ENCODE data around the gene FASN. TPM values are rescaled to one million over a fixed set of nuclear protein-coding genes. Genes with fewer than 3 reads are reported as not detected.

The FASN gene
- polyA plus RNA-seq, 3 donors, result 464 to 3,885 (median 885) TPM

- 90 to 91% (median 91%) methylated on average over 35 to 38 of the region's 38 CpGs for WGBS, 3 donors
- no peak overlapping the region for H3K27ac ChIP-seq (ENCODE audit: low read depth, low read length)
Measured at GRCh38 chr17:82054351-82055022, 43.5 kb downstream of the FASN start.

- 92 to 94% (median 93%) methylated on average over 28 of the region's 28 CpGs for WGBS, 3 donors
- H3K27ac ChIP-seq (ENCODE audit: low read depth, low read length), result no peak overlapping the region
Measured at GRCh38 chr17:82053556-82054263, 44.3 kb downstream of the FASN start.

GRCh38 chr17:82053130-82053529 lies 44.9 kb downstream of the FASN start:
- no peak overlapping the region for H3K27ac ChIP-seq (ENCODE audit: low read depth, low read length)
- 83 to 91% (median 90%) methylated on average over 19 of the region's 19 CpGs for WGBS, 3 donors

GRCh38 chr17:82052638-82053059 lies 45.4 kb downstream of the FASN start:
- no peak overlapping the region for H3K27ac ChIP-seq (ENCODE audit: low read depth, low read length)
- 14 to 30% (median 28%) methylated on average over 19 of the region's 19 CpGs for WGBS, 3 donors

GRCh38 chr17:82051776-82052637 lies 46.0 kb downstream of the FASN start, which contains the start of the genes GPS1 and RFNG:
Gene GPS1, plus strand, starts transcription at chr17:82051898. Its CDS starts 34 bp downstream, at chr17:82051932.
Gene RFNG, minus strand, starts transcription at chr17:82051811. Its CDS starts 45 bp downstream, at chr17:82051766.
- WGBS, 3 donors, result 0 to 1% (median 1%) methylated on average over 56 to 93 of the region's 94 CpGs
- H3K27ac ChIP-seq (ENCODE audit: low read depth, low read length), result no peak within 1 kb of the TSS

GRCh38 chr17:82050761-82051641 lies 47.0 kb downstream of the FASN start:
- H3K27ac ChIP-seq (ENCODE audit: low read depth, low read length), result no peak overlapping the region
- WGBS, 3 donors, result 15 to 22% (median 15%) methylated on average over 42 to 79 of the region's 79 CpGs

GRCh38 chr17:82050152-82050760 lies 47.8 kb downstream of the FASN start:
- no peak overlapping the region for H3K27ac ChIP-seq (ENCODE audit: low read depth, low read length)
- 81 to 91% (median 87%) methylated on average over 28 of the region's 28 CpGs for WGBS, 3 donors

GRCh38 chr17:82049521-82049971 lies 48.5 kb downstream of the FASN start:
- H3K27ac ChIP-seq (ENCODE audit: low read depth, low read length), result no peak overlapping the region
- 93 to 95% (median 95%) methylated on average over 13 to 16 of the region's 16 CpGs for WGBS, 3 donors

GRCh38 chr17:82049106-82049505 lies 48.9 kb downstream of the FASN start:
- 87 to 95% (median 90%) methylated on average over 7 to 8 of the region's 8 CpGs for WGBS, 3 donors
- no peak overlapping the region for H3K27ac ChIP-seq (ENCODE audit: low read depth, low read length)

- WGBS, 3 donors, result 89 to 96% (median 91%) methylated on average over 15 to 20 of the region's 20 CpGs
Measured at GRCh38 chr17:82048571-82048971, 49.5 kb downstream of the FASN start.

GRCh38 chr17:82047914-82048570 lies 50.0 kb downstream of the FASN start:
- no peak overlapping the region for H3K27ac ChIP-seq (ENCODE audit: low read depth, low read length)
- WGBS, 3 donors, result 87 to 91% (median 89%) methylated on average over 24 to 25 of the region's 25 CpGs

More at GRCh38 chr17:82048571-82048971, 49.5 kb downstream of the FASN start:
- H3K27ac ChIP-seq (ENCODE audit: low read depth, low read length), result no peak overlapping the region

GRCh38 chr17:82047379-82047778 lies 50.7 kb downstream of the FASN start:
- WGBS, 3 donors, result 87 to 90% (median 88%) methylated on average over 24 of the region's 24 CpGs
- no peak overlapping the region for H3K27ac ChIP-seq (ENCODE audit: low read depth, low read length)

- H3K27ac ChIP-seq (ENCODE audit: low read depth, low read length), result no peak overlapping the region
- WGBS, 3 donors, result 88% methylated on average over 21 of the region's 21 CpGs
Measured at GRCh38 chr17:82046903-82047302, 51.1 kb downstream of the FASN start.

GRCh38 chr17:82045936-82046484 lies 52.0 kb downstream of the FASN start:
- 75 to 80% (median 75%) methylated on average over 14 of the region's 14 CpGs for WGBS, 3 donors
- H3K27ac ChIP-seq (ENCODE audit: low read depth, low read length), result no peak overlapping the region

- no peak overlapping the region for H3K27ac ChIP-seq (ENCODE audit: low read depth, low read length)
- WGBS, 3 donors, result 74 to 76% (median 75%) methylated on average over 16 of the region's 16 CpGs
Measured at GRCh38 chr17:82043507-82043906, 54.5 kb downstream of the FASN start.

GRCh38 chr17:82042649-82043048 lies 55.4 kb downstream of the FASN start:
- no peak overlapping the region for H3K27ac ChIP-seq (ENCODE audit: low read depth, low read length)
- 85 to 91% (median 88%) methylated on average over 9 of the region's 9 CpGs for WGBS, 3 donors

Data from adipose tissue (tissue), 3 donors.